ENCODE results near the gene TMEM39B.

- TF ChIP-seq MYC (IDR thresholded peaks at IDR 0.05; ENCODE audit: low read depth, low read length) (no peak), CTCF (IDR thresholded peaks at IDR 0.05; ENCODE audit: low read depth, low read length) (no peak)
Measured at GRCh38 chr1:32127409-32128198, 54.9 kb downstream of the TMEM39B start.
